OCI-LY7 (cell line): ENCODE results near the gene GAS1. TPM values are rescaled to one million over a fixed set of nuclear protein-coding genes. Genes with fewer than 3 reads are reported as not detected.

ENCODE experiments used
- BruUV-seq: library from RNA; stranded (reverse); fragments of 400-500 nt; replicated peaks from 2 replicates; lab custom pipeline; 2021; lab: Mats Ljungman, UMichigan
- CTCF ChIA-PET: fragments of 300-600 bp; sonication (Branson Sonifier 250); formaldehyde crosslinking; loops from one replicate; lab custom pipeline; 2022; ENCODE audit warnings: antibody characterized with exemption; ENCODE audit not compliant: unreplicated experiment; lab: Charles Lee
- POLR2A ChIA-PET: fragments of 300-600 bp; sonication (Branson Sonifier 250); formaldehyde crosslinking; loops from one replicate; lab custom pipeline; 2022; ENCODE audit warnings: antibody characterized with exemption; lab: Charles Lee
- DNase-seq: peaks from one replicate; pipeline ENCODE4 v3.0.0-alpha.2; 2015; ENCODE audit warnings: low spot score
- H2AFZ ChIP-seq: fragments of 200-600 bp; sonication (generic), shearing (Covaris generic); 2 replicates; pipeline ENCODE4 v1.6.1; 2014; ENCODE audit warnings: mild to moderate bottlenecking, antibody characterized with exemption, low read length, moderate library complexity
- H3K27ac ChIP-seq: fragments of 200-600 bp; sonication (generic); 2 replicates; pipeline ENCODE4 v1.5.1; 2014; ENCODE audit warnings: mixed run types, low read depth, mild to moderate bottlenecking, moderate library complexity, low read length, inconsistent platforms; ENCODE audit not compliant: poor library complexity, severe bottlenecking
- H3K36me3 ChIP-seq: fragments of 200-600 bp; sonication (generic); 2 replicates; pipeline ENCODE4 v1.6.1; 2014; ENCODE audit warnings: mild to moderate bottlenecking, antibody characterized with exemption, low read length, moderate library complexity, mixed read lengths; ENCODE audit not compliant: insufficient read depth
- H3K4me1 ChIP-seq: fragments of 200-600 bp; sonication (generic); 2 replicates; pipeline ENCODE4 v1.5.1; 2014; ENCODE audit warnings: mild to moderate bottlenecking, low read length; ENCODE audit not compliant: insufficient read depth, poor library complexity, severe bottlenecking
- H3K4me2 ChIP-seq: fragments of 200-600 bp; sonication (generic); 2 replicates; pipeline ENCODE4 v1.6.1; 2014; ENCODE audit warnings: mild to moderate bottlenecking, low read length
- H3K4me3 ChIP-seq: fragments of 200-600 bp; sonication (generic); 2 replicates; pipeline ENCODE4 v1.5.1; 2014; ENCODE audit warnings: mild to moderate bottlenecking, low read depth, low read length; ENCODE audit not compliant: poor library complexity, severe bottlenecking
- H3K79me2 ChIP-seq: fragments of 200-600 bp; sonication (generic); 2 replicates; pipeline ENCODE4 v1.6.1; 2016; ENCODE audit warnings: low read depth, mild to moderate bottlenecking, low read length, moderate library complexity, mixed read lengths; ENCODE audit not compliant: insufficient read depth
- H3K9me2 ChIP-seq: fragments of 200-600 bp; sonication (generic); 2 replicates; pipeline ENCODE4 v1.6.1; 2016; ENCODE audit warnings: mild to moderate bottlenecking, low read length, mixed read lengths; ENCODE audit not compliant: insufficient read depth
- H3K9me3 ChIP-seq: fragments of 200-600 bp; sonication (generic); 2 replicates; pipeline ENCODE4 v1.6.1; 2014; ENCODE audit warnings: mild to moderate bottlenecking, mixed run types, low read length, mixed read lengths
- H4K20me1 ChIP-seq: fragments of 200-600 bp; sonication (generic); 2 replicates; pipeline ENCODE4 v1.6.1; 2014; ENCODE audit warnings: mild to moderate bottlenecking, antibody characterized with exemption, low read length, moderate library complexity, mixed read lengths; ENCODE audit not compliant: insufficient read depth
- EZH2phosphoT487 ChIP-seq: fragments of 200-600 bp; sonication (generic); IDR thresholded peaks from 2 replicates; pipeline ENCODE4 v1.6.1; 2018; ENCODE audit warnings: low read depth, borderline replicate concordance, mild to moderate bottlenecking, mixed run types, antibody characterized with exemption, low read length, moderate library complexity, mixed read lengths
- intact Hi-C: fragments of 100-400 bp; cut with micrococcal nuclease; formaldehyde crosslinking; loops from one replicate; pipeline ENCODE4 v1.10.0; 2022; ENCODE audit not compliant: unreplicated experiment
- total RNA-seq, 2 experiments: library from RNA; depleted of rRNA in 1 of 2; stranded (reverse); fragments of >200 nt in 1 of 2; shearing (Covaris generic) in 1 of 2; gene quantifications; 2 replicates each; pipeline ENCODE4 v1.2.3, GENCODE V29; 2014 to 2022
- TF ChIP-seq, protein P1 (sequence below): fragments of 200-600 bp; sonication (generic); conservative IDR thresholded peaks from 2 replicates; pipeline ENCODE4 v1.5.1; 2014; ENCODE audit warnings: mild to moderate bottlenecking, antibody characterized with exemption, low read length, moderate library complexity, mixed read lengths

Gene GAS1
- total RNA-seq, 2 experiments from 2014 or later, result not detected

DNA sequence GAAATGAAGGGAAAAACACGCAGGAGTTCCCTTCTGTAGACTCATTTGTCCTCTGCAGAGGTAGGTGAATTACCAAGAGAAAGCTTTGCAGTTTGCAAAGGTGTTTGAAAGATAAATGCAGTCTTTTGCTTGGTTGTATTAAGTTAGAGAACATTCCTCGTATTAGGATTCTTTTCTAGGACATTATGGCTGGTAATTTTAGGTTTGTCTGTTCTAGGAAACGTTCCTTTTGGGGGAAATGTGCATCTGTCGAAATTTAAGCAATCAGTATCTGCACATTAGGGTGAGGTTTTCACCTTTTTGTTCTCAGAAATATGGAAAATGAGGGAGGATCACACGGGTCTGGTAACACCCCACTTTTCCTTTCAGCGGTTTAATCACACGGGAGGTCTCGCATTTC, 45.1 kb downstream of the GAS1 start:
- H3K4me3 ChIP-seq, result no peak overlapping the region
- no peaks in the 10 kb centered on the region for H3K36me3 ChIP-seq
- H3K4me2 ChIP-seq, result no peak overlapping the region
- no peaks in the 10 kb centered on the region for H3K4me1 ChIP-seq
- ChIA-PET CTCF (no interaction called here), POLR2A (interaction anchor here (0.9 kb wide), 1 partner anchor 22 kb away, joined by 6 read pairs; no protein-coding TSS in a partner anchor)
- H3K9me3 ChIP-seq, result no peaks in the 10 kb centered on the region
- intact Hi-C loops, result no loop called here
- no peaks in the 10 kb centered on the region for H3K79me2 ChIP-seq
- H4K20me1 ChIP-seq, result no peaks in the 10 kb centered on the region
- TF ChIP-seq, protein P1, sequence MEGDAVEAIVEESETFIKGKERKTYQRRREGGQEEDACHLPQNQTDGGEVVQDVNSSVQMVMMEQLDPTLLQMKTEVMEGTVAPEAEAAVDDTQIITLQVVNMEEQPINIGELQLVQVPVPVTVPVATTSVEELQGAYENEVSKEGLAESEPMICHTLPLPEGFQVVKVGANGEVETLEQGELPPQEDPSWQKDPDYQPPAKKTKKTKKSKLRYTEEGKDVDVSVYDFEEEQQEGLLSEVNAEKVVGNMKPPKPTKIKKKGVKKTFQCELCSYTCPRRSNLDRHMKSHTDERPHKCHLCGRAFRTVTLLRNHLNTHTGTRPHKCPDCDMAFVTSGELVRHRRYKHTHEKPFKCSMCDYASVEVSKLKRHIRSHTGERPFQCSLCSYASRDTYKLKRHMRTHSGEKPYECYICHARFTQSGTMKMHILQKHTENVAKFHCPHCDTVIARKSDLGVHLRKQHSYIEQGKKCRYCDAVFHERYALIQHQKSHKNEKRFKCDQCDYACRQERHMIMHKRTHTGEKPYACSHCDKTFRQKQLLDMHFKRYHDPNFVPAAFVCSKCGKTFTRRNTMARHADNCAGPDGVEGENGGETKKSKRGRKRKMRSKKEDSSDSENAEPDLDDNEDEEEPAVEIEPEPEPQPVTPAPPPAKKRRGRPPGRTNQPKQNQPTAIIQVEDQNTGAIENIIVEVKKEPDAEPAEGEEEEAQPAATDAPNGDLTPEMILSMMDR, result no peak
- TF ChIP-seq EZH2phosphoT487, result no peak
- no TSS peak for BruUV-seq
- no peak for DNase-seq
- H2AFZ ChIP-seq, result no peak overlapping the region
- H3K9me2 ChIP-seq, result no peaks in the 10 kb centered on the region
- H3K27ac ChIP-seq, result no peak overlapping the region

- Histone ChIP-seq H3K9me3 (no peaks in the 10 kb centered on the region), H3K4me1 (no peaks in the 10 kb centered on the region), H3K36me3 (no peaks in the 10 kb centered on the region), H3K79me2 (no peaks in the 10 kb centered on the region), H3K27ac (no peak overlapping the region), H3K9me2 (no peaks in the 10 kb centered on the region), H2AFZ (no peak overlapping the region), H4K20me1 (no peaks in the 10 kb centered on the region), H3K4me2 (no peak overlapping the region), H3K4me3 (no peak overlapping the region)
- intact Hi-C loops, result no loop called here
- TF ChIP-seq EZH2phosphoT487, result no peak
- TF ChIP-seq, protein P1, result no peak
- CTCF ChIA-PET, result no interaction called here
- BruUV-seq, result no TSS peak
- POLR2A ChIA-PET, result no interaction called here
- no peak for DNase-seq
Measured at GRCh38 chr9:86901511-86901910, 45.8 kb downstream of the GAS1 start.
